GM21737 (cell line): ENCODE measurements around the gene RBM4B.

ENCODE experiments used
- ATAC-seq: cut with Tn5 transposase; IDR thresholded peaks from one replicate; pipeline ENCODE4 v1.9.1; 2021; ENCODE audit warnings: mild to moderate bottlenecking, moderate library complexity; ENCODE audit not compliant: unreplicated experiment

Gene RBM4B

DNA sequence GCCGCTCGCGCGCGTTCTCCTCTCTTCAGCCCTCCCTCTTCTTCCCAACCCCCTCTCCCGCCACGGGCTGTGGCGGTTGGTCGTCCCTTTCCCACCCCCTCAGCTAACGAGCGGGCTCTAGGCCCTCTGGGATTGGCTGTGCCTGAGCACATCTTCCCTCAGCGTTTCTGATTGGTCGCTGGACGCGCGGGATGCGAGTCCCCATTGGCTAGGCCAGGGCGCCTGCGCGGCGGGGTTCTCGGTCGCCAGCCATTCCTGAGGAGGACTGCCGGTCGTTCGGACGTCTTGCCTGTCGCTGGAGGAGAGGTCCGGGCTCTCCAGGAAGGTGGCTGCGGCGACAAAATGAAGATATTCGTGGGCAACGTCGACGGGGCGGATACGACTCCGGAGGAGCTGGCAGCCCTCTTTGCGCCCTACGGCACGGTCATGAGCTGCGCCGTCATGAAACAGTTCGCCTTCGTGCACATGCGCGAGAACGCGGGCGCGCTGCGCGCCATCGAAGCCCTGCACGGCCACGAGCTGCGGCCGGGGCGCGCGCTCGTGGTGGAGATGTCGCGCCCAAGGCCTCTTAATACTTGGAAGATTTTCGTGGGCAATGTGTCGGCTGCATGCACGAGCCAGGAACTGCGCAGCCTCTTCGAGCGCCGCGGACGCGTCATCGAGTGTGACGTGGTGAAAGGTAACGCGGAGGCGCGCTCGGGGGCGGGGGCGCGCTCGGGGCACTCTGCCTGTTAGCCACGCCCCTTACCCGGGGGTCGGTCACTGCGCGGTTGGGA lies 61.1 kb downstream of the RBM4B start, which contains the start of gene RBM14:
Gene RBM14 (plus strand): TSS at position 252 of the 776 bp plus-strand sequence. CDS start 91 bp downstream, at position 343.
- ATAC-seq: peak; percentile 80
